ENCODE measurements around the gene TRIP11.

Gene TRIP11

DNA sequence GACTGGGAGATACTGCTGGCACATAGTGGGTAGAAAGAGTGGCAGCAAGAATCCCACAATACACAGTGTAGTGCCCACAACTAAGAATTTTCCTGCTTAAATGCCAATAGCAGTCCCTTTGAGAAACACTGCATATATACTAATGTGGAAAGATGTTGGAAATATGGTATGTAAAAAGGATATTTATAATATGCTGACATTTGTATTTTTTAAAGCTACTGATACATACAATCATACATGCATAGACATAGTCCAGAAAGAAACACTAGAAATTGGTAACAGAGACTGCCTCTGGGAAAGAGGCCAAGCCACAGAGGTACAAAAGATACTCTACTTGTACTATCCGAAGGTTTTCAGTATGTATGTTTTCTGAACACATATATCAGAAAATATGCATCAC, 30.3 kb downstream of the TRIP11 start:
- no peak for DNase-seq

DNA sequence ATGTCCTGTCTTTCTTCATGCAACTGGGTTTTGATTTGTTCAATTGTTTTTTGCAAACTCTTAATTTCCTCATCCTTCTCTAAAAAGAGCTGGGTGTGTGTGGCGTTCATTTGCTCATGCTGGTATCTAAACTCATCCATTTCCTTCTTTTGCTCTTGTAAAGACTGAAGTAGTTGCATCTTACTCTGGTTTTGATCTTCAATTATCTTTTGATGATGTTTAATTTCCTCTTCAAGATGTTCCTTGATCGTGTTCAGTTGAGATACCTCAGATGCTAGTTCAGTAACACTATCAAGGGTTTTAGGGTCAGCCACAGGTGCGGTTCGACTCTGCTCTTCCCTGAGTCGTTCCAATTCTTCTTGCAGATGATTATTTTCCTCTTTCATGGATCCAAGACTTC, 34.8 kb downstream of the TRIP11 start:
- DNase-seq: no peak

DNA sequence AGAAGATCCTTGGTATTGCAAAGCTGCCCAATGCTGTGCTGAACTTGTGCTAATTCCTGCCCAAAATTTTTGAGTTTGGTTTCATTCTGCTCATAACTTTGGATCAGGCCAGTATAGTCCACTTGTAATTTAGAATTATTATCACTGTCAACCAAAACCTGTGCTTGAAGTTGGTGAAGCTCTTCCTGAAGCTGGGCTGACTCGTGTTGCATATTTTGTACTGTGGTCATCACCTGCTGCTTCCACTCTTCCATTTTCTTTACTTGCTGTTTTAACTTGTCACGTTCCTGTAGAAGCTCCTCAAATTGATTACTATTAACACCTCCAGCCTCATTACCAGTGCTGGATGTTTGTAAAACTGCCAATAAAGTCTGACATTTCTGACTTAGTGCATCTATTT, 35.8 kb downstream of the TRIP11 start:
- no peak for DNase-seq

DNA sequence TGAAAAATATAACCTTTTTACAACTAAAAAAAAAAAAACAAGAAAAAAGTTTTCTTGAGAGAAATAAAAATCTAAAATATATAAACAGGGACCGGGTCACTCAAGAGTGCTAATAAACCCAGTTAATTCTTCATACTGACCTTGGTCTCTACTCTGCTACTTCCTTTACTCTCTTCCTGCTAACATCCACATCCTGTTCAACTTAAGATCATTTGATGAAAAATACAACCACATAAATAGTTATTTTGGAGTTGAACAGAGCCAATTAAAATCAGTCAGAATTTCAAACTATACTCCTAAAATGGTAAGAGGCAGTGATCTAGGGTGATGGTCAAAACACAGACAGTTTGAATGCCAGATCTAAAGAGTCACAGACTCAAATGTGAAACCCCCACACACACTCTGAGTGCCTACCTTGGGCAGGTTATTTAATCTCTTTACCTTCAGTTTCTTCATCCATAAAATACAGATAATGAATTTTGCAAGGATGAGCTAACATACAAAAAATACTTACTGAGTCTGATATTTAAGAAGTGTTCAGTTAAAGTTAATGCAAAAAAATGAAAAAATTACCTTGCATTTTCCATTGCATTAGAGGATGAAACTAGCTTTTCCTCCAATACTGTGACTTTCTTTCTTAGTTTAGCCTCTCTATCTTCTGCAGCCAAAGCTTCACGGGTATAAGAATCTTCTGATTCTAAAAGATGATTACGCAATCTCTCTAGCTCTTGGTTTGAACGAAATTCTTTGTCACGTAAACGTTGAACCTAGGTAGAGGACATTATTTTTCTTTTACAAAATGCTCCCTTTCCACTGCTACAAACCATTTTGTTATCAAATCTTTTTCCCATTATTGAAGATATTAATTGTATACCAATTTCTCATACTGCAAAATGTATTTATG, 40.9 kb downstream of the TRIP11 start:
- DNase-seq: no peak

DNA sequence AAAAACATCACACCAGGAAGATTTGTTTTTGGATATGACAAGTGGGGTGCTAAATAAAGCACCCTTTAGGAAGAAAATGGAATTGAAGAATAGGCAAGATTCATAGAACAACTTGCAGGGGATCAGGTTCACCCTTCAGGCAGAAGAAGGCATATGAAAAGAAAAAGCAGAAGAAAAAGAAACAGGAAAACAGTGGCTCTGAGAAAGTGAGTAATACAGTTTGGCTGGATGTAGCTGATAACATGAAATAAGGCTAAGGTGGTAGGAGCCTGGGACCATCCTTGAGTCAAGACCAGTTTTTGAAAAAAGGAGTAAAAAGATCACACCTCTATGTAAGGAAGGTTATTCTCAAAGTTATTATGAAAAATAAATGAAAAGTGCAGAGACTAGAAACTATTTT, 42.4 kb downstream of the TRIP11 start:
- peak; percentile 24 for DNase-seq

DNA sequence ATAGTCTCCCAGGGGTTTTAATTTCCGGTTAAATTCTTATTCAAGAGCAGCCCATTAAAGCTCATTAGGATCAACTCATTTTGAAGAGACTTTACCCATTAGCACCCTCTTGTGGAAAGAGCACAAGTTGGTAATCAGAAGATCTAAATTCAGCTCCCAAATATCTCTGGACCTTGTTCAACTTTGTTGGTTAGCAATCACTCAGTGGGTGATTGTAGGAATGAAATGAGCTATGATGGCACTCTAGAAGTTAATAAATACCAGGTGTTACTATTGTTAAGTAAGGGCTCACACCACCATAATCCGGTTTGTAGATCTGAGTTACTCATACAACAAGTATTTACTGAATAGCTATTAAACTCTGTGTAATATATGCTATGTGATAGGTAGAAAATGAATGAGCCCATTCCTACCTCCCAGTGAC, 42.9 kb downstream of the TRIP11 start:
- DNase-seq: peak; percentile 82

DNA sequence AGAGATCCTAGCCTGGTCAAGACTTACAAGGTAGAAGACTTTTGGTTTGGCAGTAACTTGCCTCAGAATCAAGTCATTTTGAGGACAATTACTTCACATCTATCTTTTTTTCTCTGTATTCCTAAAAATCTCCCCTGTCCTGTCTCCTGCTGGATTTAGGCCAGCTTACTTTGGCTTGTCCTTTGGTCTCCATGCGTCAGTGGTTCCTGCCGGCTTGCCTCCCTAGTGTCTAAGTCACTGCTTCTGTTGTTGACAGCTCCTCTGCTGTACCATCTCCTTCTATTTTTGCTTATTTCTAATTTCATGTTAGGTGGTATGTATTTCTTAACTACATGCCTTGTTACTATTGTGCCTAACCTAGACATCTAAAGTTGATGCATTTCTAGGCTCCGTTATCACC, 52.7 kb downstream of the TRIP11 start:
- DNase-seq: no peak

DNA sequence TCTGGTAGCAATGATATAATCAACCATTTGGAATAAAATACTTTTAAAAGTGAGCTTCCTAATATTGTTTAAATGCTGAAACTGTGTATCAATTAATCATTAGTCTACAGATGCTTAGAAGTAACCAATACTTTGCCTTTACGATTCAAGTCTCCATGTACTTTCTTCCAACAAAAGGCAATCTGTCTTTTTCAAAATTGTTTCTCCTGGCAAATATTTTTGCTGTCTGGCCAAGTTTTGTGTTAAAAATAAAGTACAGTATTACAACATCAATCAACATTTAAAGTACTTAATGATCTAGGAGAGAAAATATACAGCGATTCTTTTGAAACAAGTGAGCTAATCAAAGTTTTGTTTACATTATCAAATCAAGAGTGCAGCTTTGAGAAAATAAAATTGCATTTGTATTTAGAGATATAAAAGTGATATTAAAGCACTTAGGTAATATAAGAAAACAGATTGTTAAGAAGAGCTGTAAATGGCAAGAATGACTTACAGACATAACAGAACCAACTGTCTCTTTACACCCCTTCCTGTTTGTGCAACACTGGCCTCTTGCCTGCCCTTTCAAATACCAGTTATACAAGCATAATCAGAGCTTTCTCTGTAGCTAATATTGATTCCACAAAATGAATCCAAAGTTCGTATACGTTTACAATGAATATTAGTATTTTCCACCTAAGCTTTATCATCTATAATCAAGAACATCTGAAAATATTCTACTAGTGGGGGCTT, 54.2 kb downstream of the TRIP11 start:
- DNase-seq: no peak

DNA sequence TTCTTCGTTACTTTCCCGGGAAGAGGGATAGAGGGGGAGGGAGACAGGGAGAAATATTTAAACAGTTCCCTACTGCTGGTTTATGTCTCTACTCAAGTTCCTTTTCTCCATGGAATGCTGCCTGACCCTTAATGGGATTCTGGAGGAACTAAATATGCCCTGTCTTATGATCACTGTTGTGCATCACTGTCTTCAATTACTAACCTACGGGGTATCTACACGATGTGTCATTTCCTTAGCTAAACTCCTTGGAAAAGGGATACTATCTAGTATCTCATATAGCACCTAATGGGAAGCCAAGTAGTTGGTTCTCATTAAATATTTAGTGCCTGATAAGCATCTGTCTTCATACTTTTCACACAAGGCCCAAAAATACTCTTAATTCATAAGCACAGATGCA, 54.9 kb downstream of the TRIP11 start:
- no peak for DNase-seq

DNA sequence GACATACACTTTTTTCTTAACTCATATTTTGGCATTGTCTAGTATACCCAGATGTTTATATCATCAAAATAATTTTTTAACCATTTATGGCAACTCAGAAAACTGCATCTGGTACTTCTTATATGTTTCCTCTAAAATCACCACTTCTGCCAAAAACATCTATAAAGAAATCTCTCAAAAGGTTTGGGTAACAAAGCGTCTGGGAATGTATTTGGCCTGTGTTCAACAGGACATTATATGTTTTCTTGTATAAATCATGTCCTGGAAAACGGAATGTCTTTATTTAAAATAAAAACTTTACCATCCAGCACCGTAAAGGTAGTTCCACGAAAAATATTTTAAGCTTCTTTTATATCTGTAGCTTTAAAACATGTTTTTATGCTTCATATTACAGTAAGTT, 56.3 kb downstream of the TRIP11 start:
- DNase-seq: no peak

DNA sequence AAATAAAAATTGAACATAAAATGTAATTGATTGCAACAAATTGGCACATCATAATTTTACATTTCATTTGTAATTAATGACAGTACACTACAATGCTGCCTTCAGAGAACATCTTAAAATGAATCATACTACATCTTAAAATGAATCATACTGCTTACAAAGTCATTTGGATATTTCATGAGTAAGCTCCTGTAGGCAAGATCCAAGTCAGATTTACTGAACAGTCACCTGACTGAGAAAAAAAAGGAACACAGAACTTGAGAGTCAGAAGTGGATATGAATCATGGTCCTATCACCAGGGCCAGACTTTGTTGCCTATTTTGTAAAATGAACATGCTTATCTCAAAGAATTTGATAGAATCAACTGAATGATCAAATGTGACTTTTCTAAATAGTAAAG, 59.7 kb downstream of the TRIP11 start:
- peak; percentile 12 for DNase-seq

DNA sequence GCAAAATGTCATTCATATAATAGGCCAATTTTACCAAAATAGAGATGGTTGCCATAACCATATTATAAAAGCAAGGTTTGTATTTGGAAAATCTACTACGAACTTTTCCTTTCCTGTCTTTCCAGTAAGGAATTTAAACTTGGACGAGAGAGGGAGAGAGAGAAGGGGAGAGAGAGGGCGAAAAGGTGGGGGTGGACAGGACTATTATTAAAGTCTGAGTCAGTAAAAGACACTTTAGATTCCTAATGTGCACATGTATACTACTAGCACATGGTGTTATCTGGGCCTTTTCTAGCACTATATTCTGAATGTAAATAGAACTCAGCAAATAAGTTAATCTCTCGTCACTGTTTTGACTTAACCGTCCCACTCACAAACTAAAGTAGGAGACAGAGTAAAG, 62.0 kb downstream of the TRIP11 start:
- DNase-seq: no peak

DNA sequence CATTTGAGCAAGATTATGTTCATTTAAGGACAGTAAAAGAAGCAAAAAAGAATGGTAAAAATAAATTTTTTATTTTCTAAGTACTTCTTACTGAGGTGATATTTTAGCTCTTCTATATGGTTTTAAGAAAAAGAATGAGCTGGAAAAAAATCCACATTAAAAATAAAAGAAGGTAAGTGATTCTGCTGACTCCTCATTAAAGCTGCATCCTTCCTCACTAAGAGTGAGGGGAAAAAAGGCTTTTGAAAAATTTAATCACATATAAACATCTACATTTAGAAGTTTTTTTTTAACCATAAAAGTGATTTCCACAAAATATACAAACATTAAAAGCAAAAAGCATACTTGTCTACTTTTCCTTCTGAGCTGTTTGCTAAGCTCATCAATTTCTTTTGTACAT, 64.1 kb downstream of the TRIP11 start:
- no peak for DNase-seq

DNA sequence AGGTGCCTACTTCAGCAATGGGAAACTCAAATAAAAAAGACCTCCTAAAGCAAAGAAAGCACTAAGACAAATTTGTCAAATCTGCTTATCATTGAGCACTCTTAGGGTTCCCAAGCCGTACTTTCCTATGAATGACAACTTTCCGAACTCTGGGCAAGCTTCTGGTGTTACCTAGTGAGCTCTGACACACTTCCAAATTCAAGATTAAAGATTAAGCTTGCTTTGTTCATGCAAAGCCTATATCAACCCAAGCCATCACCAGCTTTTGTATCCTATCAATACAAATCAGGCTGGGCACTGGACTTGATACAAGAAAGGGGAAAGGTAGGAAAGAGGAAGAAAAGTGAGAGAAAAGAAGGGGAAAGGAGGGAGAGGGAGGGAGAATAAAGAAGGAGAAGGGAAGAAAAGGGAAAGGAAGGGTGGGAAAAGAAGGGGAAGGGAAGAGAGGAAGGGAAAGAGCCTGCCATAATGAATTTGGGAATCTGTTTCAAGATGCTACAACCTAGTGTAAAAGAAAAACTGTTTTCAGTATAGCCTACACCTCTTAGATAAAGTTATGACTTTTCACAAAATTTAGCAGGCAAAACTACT, 68.6 kb downstream of the TRIP11 start:
- DNase-seq: no peak

DNA sequence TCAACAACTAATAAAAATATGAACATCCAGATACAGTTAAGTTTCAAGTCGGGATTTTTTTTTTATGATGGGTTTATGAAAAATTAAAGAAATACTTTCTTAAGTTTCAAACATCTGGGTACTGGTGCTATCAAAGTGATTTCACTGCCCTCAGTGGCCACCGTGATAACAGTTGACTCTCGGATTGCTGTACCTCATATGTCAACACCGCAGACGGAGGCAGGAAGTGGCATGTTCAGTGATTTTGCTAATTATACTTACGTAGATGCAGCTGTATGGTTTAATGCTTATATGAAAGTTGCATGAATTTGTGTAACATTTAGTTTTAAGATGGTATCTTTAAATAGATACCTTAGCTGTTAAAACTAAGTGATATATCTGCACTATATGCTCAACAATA, 71.6 kb downstream of the TRIP11 start:
- DNase-seq: no peak

DNA sequence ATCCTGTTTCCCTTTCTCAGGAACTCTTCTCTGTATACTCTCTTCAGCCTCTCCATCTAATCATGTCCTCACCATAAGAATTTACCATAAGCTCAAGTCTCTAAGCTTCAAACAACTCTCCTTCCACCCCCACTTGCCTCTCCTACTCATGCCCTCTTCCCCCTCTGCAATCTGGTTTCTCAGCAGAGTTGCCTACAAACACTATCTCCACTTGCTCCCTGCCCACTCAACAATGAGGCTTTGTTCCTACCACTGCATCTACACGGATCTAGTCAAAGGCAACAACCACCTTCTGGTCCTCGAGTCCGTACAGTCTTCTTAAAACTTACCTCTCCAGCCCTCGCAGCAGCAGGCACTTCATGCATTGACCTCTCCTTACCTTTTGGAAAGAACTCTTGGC, 75.1 kb downstream of the TRIP11 start:
- DNase-seq: no peak

DNA sequence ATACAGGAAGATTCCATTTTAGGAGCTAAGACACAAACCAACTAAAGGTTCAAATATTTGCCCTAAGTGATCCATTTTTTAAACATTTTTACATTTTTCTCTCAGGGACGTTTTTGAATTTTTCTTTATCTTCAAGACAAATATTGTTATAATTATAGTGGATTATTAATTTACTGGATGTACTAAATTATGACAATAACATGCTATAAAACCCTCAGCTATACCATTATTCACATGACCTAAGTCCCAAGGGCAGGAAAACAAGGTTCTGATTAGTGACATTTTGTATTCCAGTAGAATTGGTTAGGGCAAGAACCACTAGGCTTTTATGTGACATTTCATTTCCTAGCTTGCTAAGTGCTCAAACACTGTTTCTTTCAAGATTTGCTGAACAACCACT, 75.8 kb downstream of the TRIP11 start:
- DNase-seq: no peak

DNA sequence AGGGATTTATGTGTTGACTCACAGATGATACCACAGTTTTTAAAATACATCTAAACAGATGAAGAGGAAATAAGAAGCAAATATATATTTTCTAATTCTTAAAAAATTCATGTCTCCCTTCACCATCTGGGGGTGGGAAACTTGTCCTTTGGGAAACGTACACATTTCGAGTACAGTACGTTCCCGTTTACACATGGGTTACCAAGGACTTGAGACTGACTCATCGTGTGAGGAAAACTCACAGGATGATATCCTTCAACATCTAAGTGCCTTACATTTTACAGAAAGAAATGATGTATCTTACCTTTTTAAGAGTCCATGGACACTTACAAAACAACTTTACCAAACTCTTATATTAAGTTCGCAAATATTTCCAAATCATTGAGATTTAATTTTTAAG, 76.4 kb downstream of the TRIP11 start:
- DNase-seq: no peak

DNA sequence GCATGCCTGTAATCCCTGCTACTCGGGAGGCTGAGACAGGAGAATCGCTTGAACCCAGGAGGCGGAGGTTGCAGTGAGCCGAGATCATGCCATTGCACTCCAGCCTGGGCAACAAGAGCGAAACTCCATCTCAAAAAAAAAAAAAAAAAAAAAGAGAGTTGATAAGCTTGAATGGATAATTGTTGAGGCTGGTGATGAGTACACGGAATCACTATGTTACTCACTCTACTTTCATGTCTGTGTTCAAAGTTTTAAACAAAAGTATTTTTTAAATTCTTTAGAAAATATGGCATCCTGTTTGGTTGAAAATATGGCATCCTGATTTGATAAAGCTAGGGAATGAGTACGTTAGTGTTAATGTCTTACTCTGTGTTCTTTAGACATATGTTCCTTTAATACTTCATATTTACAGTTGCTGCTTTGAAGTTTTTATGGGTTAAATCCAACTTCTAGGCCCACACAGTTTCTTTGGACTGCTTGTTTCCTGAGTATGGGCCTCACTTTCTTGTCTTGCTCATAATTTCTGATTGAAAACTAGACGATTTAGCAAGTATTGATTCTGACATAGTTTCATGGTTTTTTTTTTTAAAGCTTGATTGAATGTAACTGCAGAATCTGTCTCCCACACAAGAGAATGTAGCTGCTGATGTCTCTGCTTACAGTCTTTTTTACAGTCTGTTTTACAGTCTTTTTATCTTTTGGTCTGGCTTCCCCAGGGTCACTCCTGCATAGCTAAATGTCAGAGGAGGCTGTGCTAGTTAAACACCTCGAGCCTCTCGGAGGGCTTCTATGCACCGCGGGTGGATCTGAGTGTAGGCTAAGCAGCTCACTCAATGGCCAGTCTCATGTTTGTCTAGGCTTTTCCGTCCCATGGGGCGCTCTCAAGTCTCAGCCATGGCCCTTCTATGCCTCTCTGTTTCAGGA, 78.3 kb downstream of the TRIP11 start:
- DNase-seq: no peak

DNA sequence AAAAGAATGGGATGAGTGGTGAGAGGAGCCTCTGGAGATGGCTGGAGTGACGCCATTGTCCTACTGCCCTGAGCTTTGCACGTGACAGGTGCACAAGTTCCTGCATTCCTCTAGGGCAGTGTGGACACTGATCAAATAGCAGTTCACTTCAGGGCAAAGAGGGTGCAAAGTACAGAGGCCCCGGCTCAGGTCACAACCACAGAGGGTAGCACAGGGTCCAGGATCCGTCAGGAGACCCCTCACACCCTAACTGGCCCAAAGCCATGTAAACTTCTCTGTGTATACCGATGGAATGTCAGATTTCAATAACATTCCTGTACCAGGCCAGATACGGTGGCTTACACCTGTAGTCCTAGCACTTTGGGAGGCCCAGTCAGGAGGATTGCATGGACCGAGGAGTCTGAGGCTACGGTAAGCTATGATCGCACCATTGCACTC, 82.0 kb downstream of the TRIP11 start:
- peak; percentile 13 for DNase-seq

DNA sequence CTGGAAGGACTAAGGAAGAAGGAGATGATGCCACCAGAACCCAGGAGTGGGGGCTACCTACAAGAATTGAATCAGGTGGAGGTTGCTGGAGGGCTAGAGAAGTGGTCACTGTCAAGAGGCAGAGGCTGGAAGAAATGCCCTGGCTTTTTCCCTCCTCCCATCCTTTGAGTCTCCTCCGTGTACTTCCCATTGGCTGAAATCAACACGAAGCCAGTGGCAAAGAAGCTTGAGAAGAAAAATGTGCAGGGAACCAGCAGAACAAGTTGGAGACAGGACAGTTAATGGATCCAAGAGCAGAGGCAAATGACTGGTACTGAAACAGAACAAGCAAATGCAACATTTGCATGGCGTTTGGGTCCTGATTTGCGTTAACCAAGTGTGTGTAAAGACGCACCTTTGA, 83.2 kb downstream of the TRIP11 start:
- DNase-seq: no peak

DNA sequence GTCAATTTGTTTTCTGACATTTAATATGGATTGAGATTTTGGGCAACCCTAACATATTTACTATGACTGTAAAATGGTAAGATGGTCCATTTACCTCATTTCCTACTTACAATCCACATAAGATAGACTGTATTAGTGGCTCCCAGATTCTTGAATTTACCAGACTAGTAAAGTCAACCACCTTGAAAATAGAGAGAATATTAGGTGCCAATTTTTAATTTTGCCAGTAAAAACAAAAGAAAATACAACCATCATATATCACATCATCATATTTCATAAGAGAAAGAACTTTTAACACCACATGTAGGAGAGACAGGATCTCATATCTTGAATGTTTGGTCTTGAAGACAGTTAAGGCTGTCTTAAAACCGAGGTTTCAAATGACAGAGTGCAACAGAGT, 84.7 kb downstream of the TRIP11 start:
- DNase-seq: no peak

Data from DMS53 (cell line).